HEK293T (cell line): ENCODE data around the gene SMPD3.

ENCODE experiments used
- CTCF ChIA-PET: fragments of 350-600 bp; formaldehyde crosslinking; extraction: SDS; loops from one replicate; lab custom pipeline; 2021; ENCODE audit warnings: antibody characterized with exemption, inconsistent platforms; lab: Yijun Ruan, JAX
- POLR2A ChIA-PET: fragments of 350-600 bp; formaldehyde crosslinking; extraction: SDS; loops from one replicate; lab custom pipeline; 2020; ENCODE audit warnings: antibody characterized with exemption, inconsistent platforms; lab: Yijun Ruan, JAX
- DNase-seq: peaks from one replicate; pipeline ENCODE4 v3.0.0; 2012; ENCODE audit warnings: mixed read lengths; ENCODE audit errors: extremely low spot score
- ARNT ChIP-seq: fragments of 450-650 bp; IDR thresholded peaks from 2 replicates; pipeline ENCODE4 v1.6.1; 2017; ENCODE audit warnings: mild to moderate bottlenecking
- BHLHE40 ChIP-seq: fragments of 450-650 bp; IDR thresholded peaks from 2 replicates; pipeline ENCODE4 v1.6.1; 2016; ENCODE audit warnings: mild to moderate bottlenecking, moderate library complexity, borderline replicate concordance
- CTBP1 ChIP-seq: fragments of 450-650 bp; IDR thresholded peaks from 2 replicates; pipeline ENCODE4 v1.6.1; 2016; ENCODE audit warnings: borderline replicate concordance
- ELF4 ChIP-seq: fragments of 450-650 bp; IDR thresholded peaks from 2 replicates; pipeline ENCODE4 v1.6.1; 2017; ENCODE audit warnings: antibody characterized with exemption
- FOXA1 ChIP-seq: fragments of 450-650 bp; IDR thresholded peaks from 2 replicates; pipeline ENCODE4 v1.6.1; 2016; ENCODE audit warnings: mild to moderate bottlenecking
- FOXK2 ChIP-seq: fragments of 450-650 bp; IDR thresholded peaks from 2 replicates; pipeline ENCODE4 v1.6.1; 2016; ENCODE audit warnings: mild to moderate bottlenecking
- FOXM1 ChIP-seq: fragments of 450-650 bp; IDR thresholded peaks from 2 replicates; pipeline ENCODE4 v1.6.1; 2017; ENCODE audit warnings: mild to moderate bottlenecking, borderline replicate concordance
- HDGF ChIP-seq: fragments of 450-650 bp; IDR thresholded peaks from 2 replicates; pipeline ENCODE4 v1.6.1; 2017; ENCODE audit warnings: antibody characterized with exemption, borderline replicate concordance
- L3MBTL2 ChIP-seq: fragments of 450-650 bp; conservative IDR thresholded peaks from 2 replicates; pipeline ENCODE4 v1.6.1; 2016; ENCODE audit warnings: mild to moderate bottlenecking
- LEF1 ChIP-seq: fragments of 450-650 bp; IDR thresholded peaks from 2 replicates; pipeline ENCODE4 v1.6.1; 2017; ENCODE audit warnings: mild to moderate bottlenecking, borderline replicate concordance
- NFRKB ChIP-seq: fragments of 450-650 bp; IDR thresholded peaks from 2 replicates; pipeline ENCODE4 v1.6.1; 2016; ENCODE audit warnings: mild to moderate bottlenecking, moderate library complexity
- SP1 ChIP-seq: fragments of 450-650 bp; IDR thresholded peaks from 2 replicates; pipeline ENCODE4 v1.6.1; 2017
- SUZ12 ChIP-seq: fragments of 450-650 bp; IDR thresholded peaks from 2 replicates; pipeline ENCODE4 v1.6.1; 2016; ENCODE audit warnings: mild to moderate bottlenecking
- TARDBP ChIP-seq: fragments of 450-650 bp; IDR thresholded peaks from 2 replicates; pipeline ENCODE4 v1.6.1; 2016
- ZNF384 ChIP-seq: fragments of 450-650 bp; IDR thresholded peaks from 2 replicates; pipeline ENCODE4 v1.6.1; 2016
- TF ChIP-seq, protein P1 (sequence below): fragments of 450-650 bp; IDR thresholded peaks from 2 replicates; pipeline ENCODE4 v1.6.1; 2016

Gene SMPD3

DNA sequence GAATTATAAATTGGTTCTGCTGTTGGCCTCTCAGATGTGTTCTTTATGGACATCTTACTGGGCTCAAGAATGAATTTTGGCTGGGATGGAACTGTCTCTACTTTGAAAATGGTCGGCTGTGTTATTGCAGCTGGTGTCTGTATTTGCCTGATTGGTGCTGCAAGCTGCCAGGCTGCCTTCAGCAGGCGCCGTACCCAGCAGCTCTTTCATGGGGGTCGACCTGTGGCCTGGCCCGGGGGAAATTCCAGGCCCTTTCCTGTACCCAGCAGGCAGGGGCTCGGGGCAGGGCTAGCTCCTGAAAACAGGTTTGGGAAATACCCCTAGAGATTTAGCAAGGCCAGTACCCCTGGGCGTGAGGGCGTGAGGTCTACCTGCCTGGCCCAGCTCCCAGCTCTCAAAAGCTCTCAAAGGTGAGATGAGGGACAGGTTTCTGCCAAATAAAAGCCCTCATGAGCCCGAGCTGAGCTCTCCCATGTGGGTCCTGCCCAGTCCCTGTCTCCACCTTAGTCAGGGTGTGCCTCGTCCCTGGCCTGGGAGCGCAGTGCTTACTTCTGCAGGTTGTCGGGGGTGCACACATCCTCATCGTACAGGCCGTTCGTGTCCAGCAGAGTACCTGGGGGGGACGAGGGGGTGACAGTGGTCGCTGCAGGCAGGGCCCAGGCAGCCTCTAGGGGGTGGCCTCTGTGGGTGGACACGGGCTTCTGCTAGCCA lies 85.2 kb downstream of the SMPD3 start:
- POLR2A ChIA-PET: interaction anchor here (0.8 kb wide), 1 partner anchor 126 kb away, joined by 3 read pairs; no protein-coding TSS in a partner anchor
- CTCF ChIA-PET: interaction anchor here (0.5 to 0.6 kb wide), 2 partner anchors 52 to 148 kb away, joined by 3 read pairs; partner anchors contain the start of genes PRMT7 and SLC7A6OS
- no peak for DNase-seq
- TF ChIP-seq SP1 (no peak), FOXM1 (no peak), ELF4 (no peak), FOXA1 (no peak), ARNT (no peak), BHLHE40 (no peak), NFRKB (no peak), SUZ12 (no peak), CTBP1 (no peak), FOXK2 (no peak), TARDBP (no peak), HDGF (no peak), ZNF384 (no peak), LEF1 (no peak), L3MBTL2 (no peak)
- TF ChIP-seq, protein P1, sequence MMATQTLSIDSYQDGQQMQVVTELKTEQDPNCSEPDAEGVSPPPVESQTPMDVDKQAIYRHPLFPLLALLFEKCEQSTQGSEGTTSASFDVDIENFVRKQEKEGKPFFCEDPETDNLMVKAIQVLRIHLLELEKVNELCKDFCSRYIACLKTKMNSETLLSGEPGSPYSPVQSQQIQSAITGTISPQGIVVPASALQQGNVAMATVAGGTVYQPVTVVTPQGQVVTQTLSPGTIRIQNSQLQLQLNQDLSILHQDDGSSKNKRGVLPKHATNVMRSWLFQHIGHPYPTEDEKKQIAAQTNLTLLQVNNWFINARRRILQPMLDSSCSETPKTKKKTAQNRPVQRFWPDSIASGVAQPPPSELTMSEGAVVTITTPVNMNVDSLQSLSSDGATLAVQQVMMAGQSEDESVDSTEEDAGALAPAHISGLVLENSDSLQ: no peak

DNA sequence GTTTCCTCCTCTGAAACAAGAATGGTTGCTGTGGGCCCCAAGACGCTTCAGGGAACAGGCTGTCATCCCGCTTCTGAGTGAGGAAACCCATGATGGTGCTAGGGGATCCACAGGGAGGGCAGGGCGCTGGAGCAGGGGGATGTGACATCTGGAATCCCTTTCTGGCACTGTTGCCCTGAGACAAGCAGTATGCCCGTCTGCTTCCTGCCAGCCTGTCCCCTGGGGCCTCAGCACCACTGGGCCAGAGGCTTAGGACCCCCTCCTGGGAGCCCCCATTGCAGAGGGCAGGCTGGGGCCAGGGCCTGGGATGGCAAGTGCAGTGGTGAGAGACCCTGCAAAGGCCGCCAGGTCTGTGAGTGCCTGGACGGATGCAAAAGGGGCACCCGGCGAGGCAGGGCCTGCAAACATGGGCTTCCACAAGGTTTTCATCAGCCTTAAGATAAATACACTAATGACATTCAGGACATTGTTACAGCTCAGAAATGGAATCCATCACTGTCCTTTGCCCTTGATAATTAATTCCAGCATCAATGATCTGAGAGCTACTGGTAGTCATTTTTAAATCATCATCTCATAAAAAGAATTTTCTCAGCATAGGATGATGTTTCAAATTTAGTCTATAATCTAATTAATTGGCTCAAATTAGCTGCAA lies 85.9 kb downstream of the SMPD3 start:
- DNase-seq: no peak
- TF ChIP-seq LEF1: no peak
- TF ChIP-seq FOXM1: no peak
- no peak for TF ChIP-seq FOXK2
- ChIA-PET CTCF (interaction anchor here (0.6 to 0.9 kb wide), 2 partner anchors 100 to 147 kb away, joined by 3 to 6 read pairs; no protein-coding TSS in a partner anchor), POLR2A (interaction anchor here (0.8 kb wide), 1 partner anchor 125 kb away, joined by 3 read pairs; no protein-coding TSS in a partner anchor)

DNA sequence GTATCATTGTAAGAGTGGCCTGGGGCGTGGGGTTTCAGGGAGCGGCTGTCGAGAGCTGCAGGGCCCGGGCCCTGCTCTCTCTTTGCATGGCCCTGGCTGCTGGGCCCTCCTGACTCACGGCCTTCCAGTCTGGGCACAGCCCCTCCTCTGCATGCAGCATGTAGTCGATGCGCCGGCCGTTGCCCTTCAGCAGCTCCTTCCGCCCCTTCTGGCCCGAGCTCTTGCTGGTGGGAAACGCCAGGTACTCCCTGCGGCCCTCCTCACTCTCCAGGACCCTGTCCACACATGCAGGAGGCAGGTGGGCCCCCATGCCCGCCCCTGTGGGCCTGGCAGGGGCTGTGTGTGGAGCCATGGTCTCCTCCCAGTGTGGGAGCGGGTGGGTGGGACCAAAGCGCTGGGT lies 86.8 kb downstream of the SMPD3 start:
- ChIA-PET POLR2A (no interaction called here), CTCF (no interaction called here)
- no peak for DNase-seq
- TF ChIP-seq ELF4 (no peak), CTBP1 (no peak), HDGF (no peak), SP1 (no peak), ZNF384 (no peak), SUZ12 (no peak), TARDBP (no peak), BHLHE40 (no peak), FOXA1 (no peak), FOXM1 (no peak), NFRKB (no peak), L3MBTL2 (no peak), FOXK2 (no peak), LEF1 (no peak), ARNT (no peak)
- TF ChIP-seq, protein P1: no peak

DNA sequence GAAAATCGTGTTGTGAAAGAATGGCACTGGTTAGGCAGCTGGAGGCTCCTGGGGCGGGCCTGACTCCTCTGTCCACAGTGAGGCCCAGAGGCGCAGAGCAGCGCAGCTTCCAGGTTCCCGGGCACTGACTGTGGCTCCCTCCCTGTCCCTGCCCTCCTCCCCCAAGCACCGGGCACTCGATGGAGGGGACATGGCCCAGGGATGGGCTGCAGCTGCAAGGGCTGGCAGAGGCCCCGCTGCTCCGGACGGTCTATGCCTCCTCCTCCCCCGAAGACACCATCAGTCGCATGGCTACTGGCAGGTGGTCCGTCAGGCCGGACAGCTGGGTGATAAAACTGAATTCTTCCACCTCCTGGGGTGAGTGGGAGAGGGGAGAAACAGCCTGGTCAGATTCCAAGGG lies 87.4 kb downstream of the SMPD3 start:
- ChIA-PET POLR2A (interaction anchor here (1.4 kb wide), 1 partner anchor 50 kb away, joined by 6 read pairs; the partner anchor contains the start of genes PRMT7 and SLC7A6OS), CTCF (interaction anchor here (0.6 kb wide), 1 partner anchor 8 kb away, joined by 4 read pairs; no protein-coding TSS in a partner anchor)
- DNase-seq: no peak
- no peak for TF ChIP-seq TARDBP

DNA sequence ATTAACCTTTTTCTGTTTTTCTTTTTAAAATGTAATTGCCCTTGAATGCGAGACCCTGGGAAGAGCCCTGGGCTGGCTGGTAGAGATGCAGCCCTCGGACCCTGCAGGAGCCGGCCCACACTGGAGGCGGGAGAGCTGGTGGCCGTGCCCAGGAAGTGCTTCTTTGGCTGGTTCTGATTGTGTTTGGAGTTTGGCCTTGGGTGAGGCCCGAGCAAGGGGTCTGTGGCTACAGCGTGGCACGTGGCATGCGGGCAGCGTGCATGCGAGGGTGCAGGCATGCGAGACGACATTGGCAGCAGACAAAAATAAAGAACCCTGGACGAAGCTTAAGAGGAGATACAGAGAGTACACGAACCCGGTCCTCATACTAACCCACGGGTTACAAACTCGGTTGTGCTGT lies 87.8 kb downstream of the SMPD3 start:
- CTCF ChIA-PET: interaction anchor here (0.6 kb wide), 1 partner anchor 9 kb away, joined by 4 read pairs; no protein-coding TSS in a partner anchor
- no peak for DNase-seq
- POLR2A ChIA-PET: interaction anchor here (1.4 kb wide), 1 partner anchor 50 kb away, joined by 6 read pairs; the partner anchor contains the start of genes PRMT7 and SLC7A6OS
- TF ChIP-seq FOXK2 (no peak), ZNF384 (no peak), FOXM1 (no peak), ELF4 (no peak), HDGF (no peak), ARNT (no peak), TARDBP (no peak), SUZ12 (no peak), CTBP1 (no peak), FOXA1 (no peak), LEF1 (no peak), NFRKB (no peak), SP1 (no peak), L3MBTL2 (no peak), BHLHE40 (no peak)
- TF ChIP-seq, protein P1: no peak
